GM12872 (cell line): Measurements from ENCODE around the gene WWTR1.

ENCODE experiments used
- TF ChIP-seq, protein P1 (sequence below): IDR thresholded peaks from 3 replicates; pipeline ENCODE4 v1.5.1; 2011; ENCODE audit warnings: low read depth, mild to moderate bottlenecking, low read length, moderate library complexity; ENCODE audit not compliant: insufficient read depth

WWTR1 gene

DNA sequence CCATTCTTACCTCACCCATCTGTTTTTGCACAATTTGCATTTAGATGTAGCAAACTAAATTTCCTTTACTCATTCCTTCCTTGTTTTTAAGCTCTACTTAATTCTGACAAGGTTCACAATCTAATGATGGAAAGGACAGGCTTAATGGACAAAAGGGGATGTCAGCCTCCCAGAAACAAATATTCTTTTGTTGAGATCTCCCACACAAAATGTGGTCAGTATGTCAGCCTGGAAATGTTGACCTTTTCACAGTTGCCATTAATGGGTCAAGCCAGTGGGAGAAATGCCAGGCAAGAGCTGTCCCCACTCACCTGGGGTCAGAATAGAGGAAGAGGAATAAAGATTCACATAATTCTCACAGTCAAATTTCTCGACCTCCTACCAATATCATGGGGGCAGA lies 27.0 kb downstream of the WWTR1 start:
- TF ChIP-seq, protein P1, sequence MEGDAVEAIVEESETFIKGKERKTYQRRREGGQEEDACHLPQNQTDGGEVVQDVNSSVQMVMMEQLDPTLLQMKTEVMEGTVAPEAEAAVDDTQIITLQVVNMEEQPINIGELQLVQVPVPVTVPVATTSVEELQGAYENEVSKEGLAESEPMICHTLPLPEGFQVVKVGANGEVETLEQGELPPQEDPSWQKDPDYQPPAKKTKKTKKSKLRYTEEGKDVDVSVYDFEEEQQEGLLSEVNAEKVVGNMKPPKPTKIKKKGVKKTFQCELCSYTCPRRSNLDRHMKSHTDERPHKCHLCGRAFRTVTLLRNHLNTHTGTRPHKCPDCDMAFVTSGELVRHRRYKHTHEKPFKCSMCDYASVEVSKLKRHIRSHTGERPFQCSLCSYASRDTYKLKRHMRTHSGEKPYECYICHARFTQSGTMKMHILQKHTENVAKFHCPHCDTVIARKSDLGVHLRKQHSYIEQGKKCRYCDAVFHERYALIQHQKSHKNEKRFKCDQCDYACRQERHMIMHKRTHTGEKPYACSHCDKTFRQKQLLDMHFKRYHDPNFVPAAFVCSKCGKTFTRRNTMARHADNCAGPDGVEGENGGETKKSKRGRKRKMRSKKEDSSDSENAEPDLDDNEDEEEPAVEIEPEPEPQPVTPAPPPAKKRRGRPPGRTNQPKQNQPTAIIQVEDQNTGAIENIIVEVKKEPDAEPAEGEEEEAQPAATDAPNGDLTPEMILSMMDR: no peak

- TF ChIP-seq, protein P1: no peak
Measured at GRCh38 chr3:149628957-149629670, 28.7 kb downstream of the WWTR1 start.

- TF ChIP-seq, protein P1: no peak
Measured at GRCh38 chr3:149626671-149627070, 31.2 kb downstream of the WWTR1 start.

GRCh38 chr3:149625795-149626194 lies 32.0 kb downstream of the WWTR1 start:
- TF ChIP-seq, protein P1: no peak

DNA sequence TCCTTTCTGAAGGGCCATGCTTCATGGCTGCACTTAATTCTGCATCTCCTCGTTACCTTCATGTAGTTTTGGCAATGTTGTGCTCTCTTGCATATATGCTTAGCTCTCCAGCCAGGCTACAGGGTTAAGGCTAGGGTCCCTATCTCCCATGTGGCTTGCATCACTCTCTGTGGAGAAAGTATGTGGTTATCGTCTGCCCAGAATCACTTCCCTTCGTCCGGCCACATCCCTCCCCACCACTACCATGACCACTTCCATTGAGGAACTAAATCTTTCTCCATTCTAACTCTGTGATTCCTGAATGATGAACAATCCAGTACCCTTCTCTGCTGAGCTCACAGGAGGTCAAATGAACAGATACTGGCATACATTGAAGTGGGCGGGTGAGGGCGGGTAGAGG lies 34.0 kb downstream of the WWTR1 start:
- TF ChIP-seq, protein P1: no peak

- TF ChIP-seq, protein P1: no peak
Measured at GRCh38 chr3:149621218-149622005, 36.4 kb downstream of the WWTR1 start.

GRCh38 chr3:149620291-149621020 lies 37.4 kb downstream of the WWTR1 start:
- TF ChIP-seq, protein P1: no peak
